Measurements from ENCODE around the gene CALN1.

DNA sequence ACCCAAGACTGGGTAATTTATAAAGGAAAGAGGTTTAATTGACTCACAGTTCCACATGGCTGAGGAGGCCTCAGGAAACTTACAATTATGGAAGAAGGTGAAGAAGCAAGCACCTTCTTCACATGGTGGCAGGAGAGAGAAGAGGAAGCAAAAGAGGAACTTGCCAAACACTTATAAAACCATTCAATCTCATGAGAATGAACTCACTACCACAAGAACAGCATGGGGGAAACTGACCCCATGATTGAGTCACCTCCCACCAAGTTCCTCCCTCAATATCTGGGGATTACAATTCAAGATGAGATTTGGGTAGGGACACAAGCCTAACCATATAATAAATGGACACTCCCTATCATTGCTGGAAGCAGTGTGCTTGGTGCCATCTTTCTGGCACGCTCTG is 506.3 kb downstream of the CALN1 start:
- TF ChIP-seq, protein P1, sequence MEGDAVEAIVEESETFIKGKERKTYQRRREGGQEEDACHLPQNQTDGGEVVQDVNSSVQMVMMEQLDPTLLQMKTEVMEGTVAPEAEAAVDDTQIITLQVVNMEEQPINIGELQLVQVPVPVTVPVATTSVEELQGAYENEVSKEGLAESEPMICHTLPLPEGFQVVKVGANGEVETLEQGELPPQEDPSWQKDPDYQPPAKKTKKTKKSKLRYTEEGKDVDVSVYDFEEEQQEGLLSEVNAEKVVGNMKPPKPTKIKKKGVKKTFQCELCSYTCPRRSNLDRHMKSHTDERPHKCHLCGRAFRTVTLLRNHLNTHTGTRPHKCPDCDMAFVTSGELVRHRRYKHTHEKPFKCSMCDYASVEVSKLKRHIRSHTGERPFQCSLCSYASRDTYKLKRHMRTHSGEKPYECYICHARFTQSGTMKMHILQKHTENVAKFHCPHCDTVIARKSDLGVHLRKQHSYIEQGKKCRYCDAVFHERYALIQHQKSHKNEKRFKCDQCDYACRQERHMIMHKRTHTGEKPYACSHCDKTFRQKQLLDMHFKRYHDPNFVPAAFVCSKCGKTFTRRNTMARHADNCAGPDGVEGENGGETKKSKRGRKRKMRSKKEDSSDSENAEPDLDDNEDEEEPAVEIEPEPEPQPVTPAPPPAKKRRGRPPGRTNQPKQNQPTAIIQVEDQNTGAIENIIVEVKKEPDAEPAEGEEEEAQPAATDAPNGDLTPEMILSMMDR (IDR thresholded peaks at IDR 0.05), result no peak
- no peak for TF ChIP-seq POLR2A (IDR thresholded peaks at IDR 0.05)
